GM12872 (cell line): Measurements from ENCODE around the gene C3orf20.

Experiments used
- CTCF ChIP-seq: IDR thresholded peaks from 3 replicates; pipeline ENCODE4 v1.5.1; 2011; ENCODE audit warnings: low read depth, mild to moderate bottlenecking, low read length, moderate library complexity; ENCODE audit not compliant: insufficient read depth

C3orf20 gene

GRCh38 chr3:14689247-14689980 is 14.5 kb downstream of the C3orf20 start:
- no peak for TF ChIP-seq CTCF

GRCh38 chr3:14691239-14691638 is 16.3 kb downstream of the C3orf20 start:
- no peak for TF ChIP-seq CTCF

GRCh38 chr3:14691719-14692118 is 16.8 kb downstream of the C3orf20 start:
- TF ChIP-seq CTCF: no peak

- no peak for TF ChIP-seq CTCF
Observed at GRCh38 chr3:14698601-14699244, 23.8 kb downstream of the C3orf20 start.

- no peak for TF ChIP-seq CTCF
Observed at GRCh38 chr3:14699643-14700042, 24.7 kb downstream of the C3orf20 start.

- no peak for TF ChIP-seq CTCF
Observed at GRCh38 chr3:14700891-14701290, 25.9 kb downstream of the C3orf20 start.

- no peak for TF ChIP-seq CTCF
Observed at GRCh38 chr3:14701676-14702075, 26.7 kb downstream of the C3orf20 start.
